HCT116 (cell line): ENCODE results near the gene TRRAP. TPM values are rescaled to one million over a fixed set of nuclear protein-coding genes. Genes with fewer than 3 reads are reported as not detected.

ENCODE experiments used
- ATAC-seq: fragments of 200-7000 bp; cut with Tn5 transposase; 2 replicates; pipeline ENCODE4 v1.9.1; 2020; ENCODE audit warnings: mild to moderate bottlenecking, moderate library complexity
- BruUV-seq: library from RNA; stranded (reverse); fragments of 400-500 nt; replicated peaks from 2 replicates; lab custom pipeline; 2021; lab: Mats Ljungman, UMichigan
- CTCF ChIA-PET: fragments of 300-600 bp; sonication (Branson Sonifier 250); formaldehyde crosslinking; loops from one replicate; lab custom pipeline; 2021; ENCODE audit warnings: antibody characterized with exemption; lab: Charles Lee
- POLR2A ChIA-PET: fragments of 300-600, 350-600 bp; sonication (Branson Sonifier 250); formaldehyde crosslinking; loops from one replicate; lab custom pipeline; 2021; ENCODE audit warnings: antibody characterized with exemption; lab: Charles Lee
- RAD21 ChIA-PET, 2 experiments: fragments of 300-600 bp; sonication (Branson Sonifier 250); formaldehyde crosslinking; loops; one replicate each; lab custom pipeline; 2023; ENCODE audit warnings: low total read pairs in 2 of 2; ENCODE audit not compliant: uncharacterized antibody in 2 of 2, unreplicated experiment in 2 of 2, low non-redundant PET in 1 of 2; lab: Charles Lee
- DNase-seq: peaks from one replicate; pipeline ENCODE4 v3.0.0-alpha.2; 2010; ENCODE audit warnings: low read depth, low spot score
- H2AFZ ChIP-seq: fragments of 200-600 bp; shearing (Covaris generic), sonication (generic); 2 replicates; pipeline ENCODE4 v1.6.1; 2017; ENCODE audit warnings: low read depth, mixed run types, mixed read lengths, antibody characterized with exemption, low read length; ENCODE audit not compliant: poor library complexity, severe bottlenecking
- H3K27ac ChIP-seq: 2 replicates; pipeline ENCODE4 v1.5.1; 2012; ENCODE audit warnings: low read depth, low read length
- H3K27me3 ChIP-seq: fragments of 200-600 bp; sonication (generic); 2 replicates; pipeline ENCODE4 v1.6.1; 2016; ENCODE audit warnings: mixed run types, low read length, mixed read lengths; ENCODE audit not compliant: insufficient read depth
- H3K36me3 ChIP-seq, 2 experiments: fragments of 200-500 bp in 1 of 2; fragments of 200-600 bp in 1 of 2; sonication (Bioruptor generic) in 1 of 2; sonication (generic) in 1 of 2; 2 replicates each; pipeline versions ENCODE4 v1.5.1 to v1.6.1; 2014 to 2016; ENCODE audit warnings: low read length in 2 of 2, inconsistent platforms in 1 of 2, mixed read lengths in 1 of 2, mixed run types in 1 of 2; ENCODE audit not compliant: insufficient read depth in 2 of 2, control insufficient read depth in 1 of 2
- H3K4me1 ChIP-seq, 2 experiments: fragments of 200-600 bp in 1 of 2; sonication (generic) in 1 of 2; 2 replicates each; pipeline versions ENCODE4 v1.5.1 to v1.6.1; 2012 to 2017; ENCODE audit warnings: low read length in 2 of 2, inconsistent platforms in 1 of 2, mild to moderate bottlenecking in 1 of 2, mixed read lengths in 1 of 2, mixed run types in 1 of 2, moderate library complexity in 1 of 2; ENCODE audit not compliant: insufficient read depth in 2 of 2, control insufficient read depth in 1 of 2
- H3K4me2 ChIP-seq: fragments of 200-600 bp; sonication (generic); 2 replicates; pipeline ENCODE4 v1.6.1; 2017; ENCODE audit warnings: mixed run types, low read length, mixed read lengths
- H3K4me3 ChIP-seq, 2 experiments: fragments of 200-600 bp in 1 of 2; sonication (generic) in 1 of 2; replicated peaks in 1 of 2; 2 replicates each; pipeline ENCODE4 v1.5.1; 2011 to 2016; ENCODE audit warnings: low read length in 2 of 2, control low read depth in 1 of 2, low read depth in 1 of 2, mild to moderate bottlenecking in 1 of 2, mixed read lengths in 1 of 2, mixed run types in 1 of 2
- H3K79me2 ChIP-seq: fragments of 200-600 bp; sonication (generic); 2 replicates; pipeline ENCODE4 v1.6.1; 2017; ENCODE audit warnings: mild to moderate bottlenecking, mixed run types, low read length, moderate library complexity, mixed read lengths; ENCODE audit not compliant: insufficient read depth
- H3K9ac ChIP-seq: fragments of 200-600 bp; sonication (generic); 2 replicates; pipeline ENCODE4 v1.6.1; 2016; ENCODE audit warnings: low read length, mixed read lengths
- H3K9me2 ChIP-seq: fragments of 200-600 bp; sonication (generic), shearing (Covaris generic); 2 replicates; pipeline ENCODE4 v1.6.1; 2017; ENCODE audit warnings: mixed run types, mild to moderate bottlenecking, moderate library complexity; ENCODE audit not compliant: insufficient read depth
- H3K9me3 ChIP-seq, 2 experiments: fragments of 200-500 bp in 1 of 2; fragments of 200-600 bp in 1 of 2; sonication (Bioruptor generic) in 1 of 2; sonication (generic) in 1 of 2; 2 replicates each; pipeline ENCODE4 v1.6.1; 2014 to 2017; ENCODE audit warnings: low read length in 2 of 2, mixed read lengths in 2 of 2, inconsistent platforms in 1 of 2, low read depth in 1 of 2, mild to moderate bottlenecking in 1 of 2, mixed run types in 1 of 2, moderate library complexity in 1 of 2; ENCODE audit not compliant: control insufficient read depth in 1 of 2, insufficient read depth in 1 of 2
- H4K20me1 ChIP-seq: fragments of 200-600 bp; sonication (generic), shearing (Covaris generic); 2 replicates; pipeline ENCODE4 v1.6.1; 2017; ENCODE audit warnings: mixed run types, mild to moderate bottlenecking, moderate library complexity; ENCODE audit not compliant: insufficient read depth
- EZH2 ChIP-seq: fragments of 200-600 bp; sonication (generic); IDR thresholded peaks from 2 replicates; pipeline ENCODE4 v1.6.1; 2017; ENCODE audit warnings: antibody characterized with exemption, mixed run types
- FOSL1 ChIP-seq: IDR thresholded peaks from 2 replicates; pipeline ENCODE4 v1.6.1; 2012; ENCODE audit warnings: low read depth
- JUND ChIP-seq: IDR thresholded peaks from 2 replicates; pipeline ENCODE4 v1.6.1; 2012
- MAX ChIP-seq: IDR thresholded peaks from 2 replicates; pipeline ENCODE4 v1.6.1; 2012
- REST ChIP-seq: IDR thresholded peaks from 2 replicates; pipeline ENCODE4 v1.6.1; 2012; ENCODE audit warnings: low read depth
- SIN3A ChIP-seq: IDR thresholded peaks from 2 replicates; pipeline ENCODE4 v1.6.1; 2012; ENCODE audit warnings: low read depth
- SRF ChIP-seq: IDR thresholded peaks from 2 replicates; pipeline ENCODE4 v1.6.1; 2012; ENCODE audit warnings: low read depth
- intact Hi-C: fragments of 100-400 bp; cut with micrococcal nuclease; formaldehyde crosslinking; loops from 2 replicates; pipeline ENCODE4 v1.10.0; 2022
- total RNA-seq: library from RNA; stranded (reverse); gene quantifications from one replicate; pipeline ENCODE4 v1.2.1, GENCODE V29; 2021; ENCODE audit not compliant: unreplicated experiment

The TRRAP gene
- total RNA-seq, 1 experiment from 2014 or later, result 44.5 TPM

- no peaks in the 10 kb centered on the region for H3K36me3 ChIP-seq
- TF ChIP-seq FOSL1 (no peak), MAX (no peak), REST (no peak), EZH2 (no peak), SIN3A (no peak), SRF (no peak), JUND (no peak)
- H3K4me2 ChIP-seq, result peak overlapping the region; percentile 57
- H4K20me1 ChIP-seq, result no peaks in the 10 kb centered on the region
- peaks cover 24 to 37% of the 10 kb centered on the region in 2 experiments for H3K4me1 ChIP-seq
- H3K9me3 ChIP-seq, result no peaks in the 10 kb centered on the region
- ChIA-PET POLR2A (no interaction called here), CTCF (interaction anchor here (0.6 kb wide), 1 partner anchor 257 kb away, joined by 3 read pairs; no protein-coding TSS in a partner anchor), RAD21 (no interaction called here)
- no peak overlapping the region for H3K27ac ChIP-seq
- BruUV-seq, result no TSS peak
- H2AFZ ChIP-seq, result no peak overlapping the region
- DNase-seq (no peak), ATAC-seq (peak; percentile 75)
- H3K4me3 ChIP-seq, result 0 out of 4 replicates have a peak overlapping the region, but pooled peaks of 1 of the 2 experiments have one; percentile 16
- intact Hi-C loops, result no loop called here
- H3K9me2 ChIP-seq, result no peaks in the 10 kb centered on the region
- H3K79me2 ChIP-seq, result no peaks in the 10 kb centered on the region
- no peaks in the 10 kb centered on the region for H3K27me3 ChIP-seq
- H3K9ac ChIP-seq, result no peak overlapping the region
Observed at GRCh38 chr7:98870121-98870651, 8.1 kb upstream of the TRRAP start.
